ENCODE results near the gene MYH11.
"Not testable (repeated sequence)": the region's sequence is repeated elsewhere in the genome, so short reads cannot be mapped to it uniquely, and the experiment has no call there.

The MYH11 gene

DNA sequence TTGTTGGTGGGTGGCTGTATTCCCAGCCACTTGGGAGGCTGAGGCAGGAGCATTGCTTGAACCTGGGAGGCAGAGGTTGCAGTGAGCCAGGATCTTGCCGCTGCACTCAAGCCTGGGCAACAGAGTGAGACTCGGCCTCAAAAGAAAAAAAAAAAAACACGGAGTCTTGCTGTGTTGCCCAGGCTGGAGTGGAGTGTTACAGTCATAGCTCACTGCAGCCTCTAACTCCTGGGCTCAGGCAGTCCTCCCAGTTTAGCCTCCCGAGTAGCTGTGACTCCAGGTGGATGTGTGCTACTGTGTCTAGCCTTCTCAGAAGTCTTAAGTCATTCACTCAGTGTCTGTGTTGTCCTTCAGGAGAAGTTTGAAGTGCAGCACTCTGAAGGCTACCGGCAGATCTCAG is 179.4 kb downstream of the MYH11 start:
- DNase-seq: no peak
- Mint-ChIP-seq H3K9me3 (no peaks in the 10 kb centered on the region), H3K4me3 (no peak overlapping the region), H3K27me3 (no peaks in the 10 kb centered on the region), H3K4me1 (ENCODE audit: low read depth) (peaks cover 37% of the 10 kb centered on the region), H3K36me3 (ENCODE audit: low read depth) (peaks cover 93% of the 10 kb centered on the region), H3K27ac (no peak overlapping the region)

DNA sequence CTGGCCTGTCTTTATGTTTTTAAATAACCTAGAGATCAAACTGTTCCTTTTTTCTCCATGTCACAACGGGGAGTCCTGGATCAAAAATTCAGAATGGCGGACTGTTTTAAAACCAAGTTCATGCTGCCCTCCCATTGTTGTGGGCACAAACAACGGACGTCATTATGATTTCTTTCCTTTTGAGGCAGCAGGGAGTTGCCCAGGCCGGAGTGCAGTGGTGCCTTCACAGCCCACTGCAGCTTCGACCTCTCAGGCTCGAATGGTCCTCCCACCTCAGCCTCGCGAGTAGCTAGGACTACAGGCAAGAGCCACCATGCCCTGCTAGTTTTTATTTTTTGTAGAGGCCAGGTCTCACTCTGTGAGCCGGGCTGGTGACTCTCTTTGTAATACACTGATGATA is 180.3 kb downstream of the MYH11 start:
- no peaks in the 10 kb centered on the region for H3K9me3 Mint-ChIP-seq
- H3K4me3 Mint-ChIP-seq: no peak overlapping the region
- peaks cover 93% of the 10 kb centered on the region for H3K36me3 Mint-ChIP-seq (ENCODE audit: low read depth)
- no peaks in the 10 kb centered on the region for H3K27me3 Mint-ChIP-seq
- peak overlapping the region; percentile 2 for H3K27ac Mint-ChIP-seq
- no peak for DNase-seq
- H3K4me1 Mint-ChIP-seq (ENCODE audit: low read depth): peaks cover 41% of the 10 kb centered on the region

DNA sequence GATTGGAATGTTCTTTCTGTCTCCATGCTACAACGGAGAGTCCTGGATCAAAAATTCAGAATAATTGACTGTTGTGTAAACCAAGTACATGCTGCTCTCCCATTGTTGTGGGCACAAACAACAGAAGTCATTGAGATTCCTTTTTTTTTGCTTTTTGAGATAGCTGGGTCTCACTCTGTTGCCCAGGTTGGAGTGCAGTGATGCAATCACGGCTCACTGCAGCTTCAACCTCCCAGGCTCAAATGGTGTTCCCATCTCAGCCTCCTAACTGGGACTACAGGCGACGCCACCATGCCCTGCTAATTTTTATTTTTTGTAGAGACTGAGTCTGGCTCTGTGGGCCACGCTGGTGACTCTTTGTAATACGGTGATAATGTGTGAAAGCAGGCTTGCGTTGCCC is 182.3 kb downstream of the MYH11 start:
- Mint-ChIP-seq H3K27me3 (no peaks in the 10 kb centered on the region), H3K9me3 (no peaks in the 10 kb centered on the region), H3K4me3 (no peak overlapping the region), H3K36me3 (ENCODE audit: low read depth) (peaks cover 95% of the 10 kb centered on the region), H3K27ac (peak overlapping the region; percentile 91), H3K4me1 (ENCODE audit: low read depth) (peaks cover 40% of the 10 kb centered on the region)
- no peak for DNase-seq

DNA sequence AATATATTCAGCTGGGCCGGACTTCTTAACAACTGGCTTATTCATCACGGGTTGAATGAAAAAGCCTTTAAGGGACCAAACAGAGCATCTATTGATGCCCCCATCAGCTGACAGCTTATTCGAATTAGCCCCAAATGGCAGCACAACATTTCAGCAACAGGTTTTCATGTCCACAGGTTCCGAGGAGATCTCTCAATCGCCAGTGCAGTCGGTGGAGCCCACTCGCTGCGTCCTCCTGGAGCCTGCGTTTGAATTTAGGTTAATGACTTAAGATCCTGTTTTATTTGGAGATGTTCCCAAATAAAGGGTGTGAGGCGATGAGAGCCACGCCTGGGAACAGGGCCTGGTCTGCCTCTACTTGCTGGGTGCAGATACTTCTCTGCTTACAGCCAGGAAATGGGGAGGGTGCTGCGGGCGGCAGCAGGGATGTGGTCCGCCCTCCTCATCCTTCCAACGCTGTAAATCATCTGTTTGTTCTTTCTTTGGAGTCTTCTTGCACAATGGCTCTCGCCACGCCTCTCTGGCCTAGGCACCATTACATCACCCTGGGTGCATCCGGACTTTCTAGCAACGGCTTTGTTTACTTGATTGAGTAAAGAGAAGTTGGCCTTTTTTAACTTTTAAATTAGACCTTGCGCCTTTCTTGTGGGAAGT is 184.2 kb downstream of the MYH11 start:
- peaks cover 40% of the 10 kb centered on the region for H3K4me1 Mint-ChIP-seq (ENCODE audit: low read depth)
- H3K36me3 Mint-ChIP-seq (ENCODE audit: low read depth): peaks cover 96% of the 10 kb centered on the region
- H3K27me3 Mint-ChIP-seq: no peaks in the 10 kb centered on the region
- peak overlapping the region; percentile 91 for H3K27ac Mint-ChIP-seq
- DNase-seq: peak; percentile 61
- no peaks in the 10 kb centered on the region for H3K9me3 Mint-ChIP-seq
- peak overlapping the region; percentile 48 for H3K4me3 Mint-ChIP-seq

DNA sequence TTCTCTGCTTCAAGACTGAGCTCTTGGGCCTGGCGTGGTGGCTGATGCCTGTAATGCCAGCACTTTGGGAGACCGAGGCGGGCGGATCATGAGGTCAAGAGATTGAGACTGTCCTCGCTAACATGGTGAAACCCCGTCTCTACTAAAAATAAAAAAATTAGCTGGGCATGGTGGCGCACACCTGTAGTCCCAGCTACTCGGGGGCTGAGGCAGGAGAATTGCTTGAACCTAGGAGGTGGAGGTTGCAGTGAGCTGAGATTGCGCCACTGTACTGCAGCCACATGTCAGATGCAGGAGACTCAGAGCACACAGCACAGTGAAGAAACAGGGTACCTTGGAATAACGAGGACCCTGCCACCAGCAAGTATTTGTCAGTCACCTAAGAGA is 184.7 kb downstream of the MYH11 start:
- H3K4me3 Mint-ChIP-seq, H3K9me3 Mint-ChIP-seq, DNase-seq, H3K27me3 Mint-ChIP-seq: not testable (repeated sequence)
- Mint-ChIP-seq H3K36me3 (ENCODE audit: low read depth) (peaks cover 98% of the 10 kb centered on the region), H3K4me1 (ENCODE audit: low read depth) (peaks cover 40% of the 10 kb centered on the region), H3K27ac (peak overlapping the region; percentile 91)

DNA sequence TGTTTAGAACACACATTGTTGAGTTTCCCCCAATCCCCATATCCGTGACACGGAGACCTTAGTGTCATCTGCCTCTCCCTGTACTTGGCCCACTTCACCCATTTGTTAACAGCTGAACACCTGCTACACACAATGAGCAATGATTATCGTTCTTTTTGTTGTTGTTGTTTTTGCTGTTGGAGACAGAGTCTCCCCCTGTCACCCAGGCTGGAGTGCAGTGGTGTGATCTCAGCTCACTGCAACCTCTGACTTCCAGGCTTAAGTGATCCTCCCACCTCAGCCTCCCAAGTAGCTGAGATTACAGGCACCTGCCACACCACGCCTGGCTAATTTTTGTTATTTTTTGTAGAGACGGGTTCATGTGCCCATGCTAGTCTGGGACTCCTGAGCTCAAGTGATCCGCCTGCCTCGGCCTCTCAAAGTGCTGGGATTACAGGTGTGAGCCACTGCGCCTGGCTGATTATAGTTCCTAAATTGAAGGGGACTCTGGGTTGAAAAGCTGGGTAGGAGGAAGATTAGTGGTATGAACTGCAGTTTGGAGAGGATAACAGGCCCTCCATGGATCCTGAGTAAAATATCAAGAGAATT is 185.2 kb downstream of the MYH11 start:
- Mint-ChIP-seq H3K27me3 (no peaks in the 10 kb centered on the region), H3K4me1 (ENCODE audit: low read depth) (peaks cover 40% of the 10 kb centered on the region), H3K9me3 (no peaks in the 10 kb centered on the region), H3K27ac (peak overlapping the region; percentile 91), H3K36me3 (ENCODE audit: low read depth) (peaks cover 98% of the 10 kb centered on the region), H3K4me3 (no peak overlapping the region)
- no peak for DNase-seq

DNA sequence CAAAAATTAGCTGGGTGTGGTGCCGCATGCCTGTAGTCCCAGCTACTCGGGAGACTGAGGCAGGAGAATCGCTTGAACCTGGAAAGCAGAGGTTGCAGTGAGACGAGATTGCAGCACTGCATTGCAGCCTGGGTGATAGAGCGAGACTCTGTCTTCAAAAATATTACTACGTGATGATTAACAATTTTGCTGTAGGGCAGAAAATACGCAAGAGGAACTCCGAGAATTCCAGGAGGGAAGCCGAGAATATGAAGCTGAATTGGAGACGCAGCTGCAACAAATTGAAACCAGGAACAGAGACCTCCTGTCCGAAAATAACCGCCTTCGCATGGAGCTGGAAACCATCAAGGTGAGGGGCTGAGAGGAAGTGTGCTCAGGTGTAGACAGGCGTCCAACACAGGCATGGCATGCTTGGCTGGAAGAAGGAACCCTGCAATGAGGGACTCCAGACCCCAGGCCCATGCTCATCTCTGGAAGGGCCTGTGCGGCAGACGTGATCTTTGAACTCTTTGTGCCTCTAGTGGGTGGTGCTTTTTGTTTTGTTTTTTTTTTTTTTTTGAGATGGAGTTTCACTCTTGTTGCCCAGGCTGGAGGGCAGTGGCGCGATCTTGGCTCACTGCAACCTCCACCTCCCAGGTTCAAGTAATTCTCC is 189.6 kb downstream of the MYH11 start:
- Mint-ChIP-seq H3K9me3 (no peaks in the 10 kb centered on the region), H3K4me1 (ENCODE audit: low read depth) (peaks cover 17% of the 10 kb centered on the region), H3K27ac (no peak overlapping the region), H3K36me3 (ENCODE audit: low read depth) (peaks cover 89% of the 10 kb centered on the region), H3K27me3 (no peaks in the 10 kb centered on the region), H3K4me3 (no peak overlapping the region)
- no peak for DNase-seq

DNA sequence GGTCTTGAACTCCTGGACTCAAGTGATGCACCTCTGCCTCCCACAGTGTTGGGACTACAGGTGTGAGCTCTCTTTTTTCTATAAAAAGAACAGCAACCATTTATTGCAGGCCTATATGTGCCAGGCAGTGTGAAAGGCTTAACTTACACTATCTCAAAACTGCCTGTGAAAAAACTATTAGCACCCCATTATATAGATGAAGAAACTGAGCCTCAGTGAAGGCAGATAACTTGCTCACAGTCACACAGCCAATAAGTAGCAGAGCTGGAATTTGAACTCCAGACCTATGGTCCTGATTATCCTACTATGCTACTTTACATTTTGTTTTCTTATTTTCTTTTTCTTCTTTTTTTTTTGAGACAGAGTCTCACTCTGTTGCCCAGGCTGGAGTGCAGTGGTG is 191.7 kb downstream of the MYH11 start:
- no peaks in the 10 kb centered on the region for H3K9me3 Mint-ChIP-seq
- H3K36me3 Mint-ChIP-seq (ENCODE audit: low read depth): peaks cover 85% of the 10 kb centered on the region
- no peak overlapping the region for H3K4me3 Mint-ChIP-seq
- no peak overlapping the region for H3K27ac Mint-ChIP-seq
- peaks cover 20% of the 10 kb centered on the region for H3K4me1 Mint-ChIP-seq (ENCODE audit: low read depth)
- no peak for DNase-seq
- H3K27me3 Mint-ChIP-seq: no peaks in the 10 kb centered on the region

DNA sequence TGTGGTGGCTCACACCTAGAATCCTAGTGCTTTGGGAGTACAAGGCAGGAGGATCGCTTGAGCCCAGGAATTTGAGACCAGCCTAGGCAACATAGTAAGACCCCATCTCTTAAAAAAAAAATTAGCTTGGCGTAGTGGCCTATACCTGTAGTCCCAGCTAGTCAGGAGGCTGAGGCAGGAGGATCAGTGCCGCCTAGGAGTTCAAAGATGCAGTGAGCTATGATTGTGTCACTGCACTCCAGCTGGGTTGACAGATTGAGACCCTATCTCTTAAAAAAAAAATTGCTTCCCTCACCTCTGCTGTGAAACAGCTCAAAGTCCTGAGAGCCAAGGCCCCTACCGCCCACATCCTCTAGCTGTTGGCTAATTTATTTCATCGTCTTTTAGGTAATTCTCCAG is 196.6 kb downstream of the MYH11 start:
- peaks cover 50% of the 10 kb centered on the region for H3K4me1 Mint-ChIP-seq (ENCODE audit: low read depth)
- H3K9me3 Mint-ChIP-seq: no peaks in the 10 kb centered on the region
- H3K4me3 Mint-ChIP-seq: no peak overlapping the region
- peak overlapping the region; percentile 73 for H3K27ac Mint-ChIP-seq
- peaks cover 71% of the 10 kb centered on the region for H3K36me3 Mint-ChIP-seq (ENCODE audit: low read depth)
- DNase-seq: no peak
- H3K27me3 Mint-ChIP-seq: no peaks in the 10 kb centered on the region

DNA sequence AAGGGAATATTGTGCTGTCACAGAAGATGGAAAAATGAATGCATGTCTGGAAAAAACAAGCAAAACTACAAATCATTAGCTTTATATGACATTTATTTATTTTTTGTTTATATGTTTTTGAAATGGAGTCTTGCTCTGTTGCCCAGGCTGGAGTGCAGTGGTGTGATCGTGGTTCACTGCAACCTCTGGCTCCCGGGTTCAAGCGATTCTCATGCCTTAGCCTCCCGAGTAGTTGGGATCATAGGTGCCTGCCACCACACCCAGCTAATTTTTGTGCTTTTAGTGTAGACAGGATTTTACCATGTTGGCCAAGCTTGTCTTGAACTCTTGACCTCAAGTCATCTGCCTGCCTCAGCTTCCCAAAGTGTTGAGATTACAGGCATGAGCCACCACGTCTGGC is 198.3 kb downstream of the MYH11 start:
- H3K9me3 Mint-ChIP-seq: no peaks in the 10 kb centered on the region
- H3K36me3 Mint-ChIP-seq (ENCODE audit: low read depth): peaks cover 78% of the 10 kb centered on the region
- peaks cover 57% of the 10 kb centered on the region for H3K4me1 Mint-ChIP-seq (ENCODE audit: low read depth)
- peak overlapping the region; percentile 89 for H3K27ac Mint-ChIP-seq
- H3K4me3 Mint-ChIP-seq: peak overlapping the region; percentile 5
- H3K27me3 Mint-ChIP-seq: no peaks in the 10 kb centered on the region
- no peak for DNase-seq

DNA sequence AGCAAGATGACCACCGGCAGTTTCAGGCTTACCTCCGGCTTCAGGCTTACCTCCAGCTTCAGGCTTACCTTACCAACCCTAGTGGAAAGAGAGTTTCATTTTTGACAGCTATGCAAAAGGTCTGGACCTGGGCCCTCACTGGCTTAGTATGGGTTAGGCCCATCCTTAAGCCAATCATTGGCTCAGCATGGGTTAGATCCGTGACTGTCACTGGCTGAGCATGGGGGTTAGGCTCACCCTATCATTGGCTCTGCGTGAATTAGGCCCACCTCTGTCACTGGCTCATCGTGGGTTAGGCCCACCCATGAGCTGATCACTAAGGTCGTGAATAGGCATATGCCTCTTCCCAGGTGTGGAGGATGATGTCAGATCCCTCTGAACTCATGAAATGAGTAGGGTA is 198.7 kb downstream of the MYH11 start:
- no peaks in the 10 kb centered on the region for H3K27me3 Mint-ChIP-seq
- H3K4me3 Mint-ChIP-seq: no peak overlapping the region
- peaks cover 79% of the 10 kb centered on the region for H3K36me3 Mint-ChIP-seq (ENCODE audit: low read depth)
- H3K4me1 Mint-ChIP-seq (ENCODE audit: low read depth): peaks cover 60% of the 10 kb centered on the region
- DNase-seq: no peak
- H3K9me3 Mint-ChIP-seq: no peaks in the 10 kb centered on the region
- H3K27ac Mint-ChIP-seq: peak overlapping the region; percentile 79

DNA sequence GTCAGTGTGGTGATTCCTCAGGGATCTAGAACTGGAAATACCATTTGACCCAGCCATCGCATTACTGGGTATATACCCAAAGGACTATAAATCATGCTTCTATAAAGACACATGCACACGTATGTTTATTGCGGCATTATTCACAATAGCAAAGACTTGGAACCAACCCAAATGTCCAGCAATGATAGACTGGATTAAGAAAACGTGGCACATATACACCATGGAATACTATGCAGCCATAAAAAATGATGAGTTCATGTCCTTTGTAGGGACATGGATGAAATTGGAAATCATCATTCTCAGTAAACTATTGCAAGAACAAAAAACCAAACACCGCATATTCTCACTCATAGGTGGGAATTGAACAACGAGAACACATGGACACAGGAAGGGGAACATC is 201.3 kb downstream of the MYH11 start:
- H3K27ac Mint-ChIP-seq, H3K27me3 Mint-ChIP-seq, H3K4me3 Mint-ChIP-seq, H3K9me3 Mint-ChIP-seq, DNase-seq: not testable (repeated sequence)
- peaks cover 77% of the 10 kb centered on the region for H3K36me3 Mint-ChIP-seq (ENCODE audit: low read depth)
- H3K4me1 Mint-ChIP-seq (ENCODE audit: low read depth): peaks cover 64% of the 10 kb centered on the region

DNA sequence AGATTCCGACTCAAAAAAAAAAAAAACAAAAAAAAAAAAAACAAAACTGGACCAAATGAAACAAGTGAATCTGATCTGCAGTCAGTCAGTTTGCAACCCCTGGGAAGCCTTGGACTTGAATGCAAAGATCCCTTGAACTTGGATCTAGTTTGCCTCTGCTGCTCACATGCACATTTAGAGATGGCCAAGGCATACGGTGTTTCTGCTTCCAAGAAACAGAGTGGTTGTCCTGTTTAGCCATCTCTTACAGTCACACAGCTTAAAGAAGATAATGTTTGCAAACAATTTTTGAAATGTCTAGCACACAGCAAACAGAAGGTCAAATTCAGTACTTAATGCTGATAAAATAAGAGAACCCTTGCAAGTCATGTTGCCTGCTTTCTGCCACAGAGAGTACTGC is 202.2 kb downstream of the MYH11 start:
- peaks cover 73% of the 10 kb centered on the region for H3K36me3 Mint-ChIP-seq (ENCODE audit: low read depth)
- no peak overlapping the region for H3K27ac Mint-ChIP-seq
- H3K4me1 Mint-ChIP-seq (ENCODE audit: low read depth): peaks cover 58% of the 10 kb centered on the region
- no peak overlapping the region for H3K4me3 Mint-ChIP-seq
- no peaks in the 10 kb centered on the region for H3K9me3 Mint-ChIP-seq
- no peaks in the 10 kb centered on the region for H3K27me3 Mint-ChIP-seq
- DNase-seq: no peak

DNA sequence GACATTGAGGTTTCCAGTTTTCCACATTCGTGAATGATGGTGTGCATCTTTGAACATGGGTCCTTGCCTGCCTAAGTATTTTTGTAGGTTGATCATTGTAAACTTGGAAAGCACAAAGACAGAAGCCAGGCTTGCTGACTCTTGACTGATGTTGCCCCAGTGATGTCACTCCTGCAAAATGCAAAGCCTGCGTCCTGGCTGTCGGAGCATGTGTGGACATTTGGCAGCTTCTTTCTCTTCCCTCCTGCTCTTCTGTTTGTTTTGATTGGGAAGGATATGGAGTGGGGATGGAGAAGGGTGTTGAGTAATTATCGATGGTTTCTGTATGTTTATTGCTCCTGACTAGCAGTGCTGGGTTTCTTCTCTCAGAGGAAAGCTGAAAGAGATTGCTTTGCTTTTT is 203.6 kb downstream of the MYH11 start:
- H3K27me3 Mint-ChIP-seq: no peaks in the 10 kb centered on the region
- peaks cover 66% of the 10 kb centered on the region for H3K36me3 Mint-ChIP-seq (ENCODE audit: low read depth)
- H3K4me1 Mint-ChIP-seq (ENCODE audit: low read depth): peaks cover 52% of the 10 kb centered on the region
- no peaks in the 10 kb centered on the region for H3K9me3 Mint-ChIP-seq
- peak overlapping the region; percentile 75 for H3K27ac Mint-ChIP-seq
- DNase-seq: no peak
- no peak overlapping the region for H3K4me3 Mint-ChIP-seq
